ENCODE measurements around the gene ADGRL3.
A peak's percentile ranks its signal among the peaks of the same experiment; 100 is the strongest.
"Not testable (repeated sequence)": the region's sequence is repeated elsewhere in the genome, so short reads cannot be mapped to it uniquely, and the experiment has no call there.

ADGRL3 gene

GRCh38 chr4:61805979-61806378 lies 605.9 kb downstream of the ADGRL3 start:
- DNase-seq (ENCODE audit: low read depth, low spot score): peak; percentile 4

- no peak for DNase-seq (ENCODE audit: low read depth, low spot score)
Measured at GRCh38 chr4:61812171-61812570, 612.0 kb downstream of the ADGRL3 start.

- DNase-seq (ENCODE audit: low read depth, low spot score): no peak
Measured at GRCh38 chr4:61817071-61817470, 616.9 kb downstream of the ADGRL3 start.

- DNase-seq (ENCODE audit: low read depth, low spot score): no peak
Measured at GRCh38 chr4:61820136-61820535, 620.0 kb downstream of the ADGRL3 start.

- DNase-seq (ENCODE audit: low read depth, low spot score): no peak
Measured at GRCh38 chr4:61824454-61824853, 624.3 kb downstream of the ADGRL3 start.

- DNase-seq (ENCODE audit: low read depth, low spot score): no peak
Measured at GRCh38 chr4:61827907-61828391, 627.8 kb downstream of the ADGRL3 start.

GRCh38 chr4:61828960-61829359 lies 628.8 kb downstream of the ADGRL3 start:
- no peak for DNase-seq (ENCODE audit: low read depth, low spot score)

- DNase-seq (ENCODE audit: low read depth, low spot score): no peak
Measured at GRCh38 chr4:61831987-61832386, 631.9 kb downstream of the ADGRL3 start.

GRCh38 chr4:61837395-61837794 lies 637.3 kb downstream of the ADGRL3 start:
- no peak for DNase-seq (ENCODE audit: low read depth, low spot score)

- no peak for DNase-seq (ENCODE audit: low read depth, low spot score)
Measured at GRCh38 chr4:61838072-61838471, 637.9 kb downstream of the ADGRL3 start.

- no peak for DNase-seq (ENCODE audit: low read depth, low spot score)
Measured at GRCh38 chr4:61841714-61842113, 641.6 kb downstream of the ADGRL3 start.

GRCh38 chr4:61851126-61851525 lies 651.0 kb downstream of the ADGRL3 start:
- DNase-seq (ENCODE audit: low read depth, low spot score): no peak

- not testable (repeated sequence) for DNase-seq (ENCODE audit: low read depth, low spot score)
Measured at GRCh38 chr4:61852105-61852504, 652.0 kb downstream of the ADGRL3 start.

- no peak for DNase-seq (ENCODE audit: low read depth, low spot score)
Measured at GRCh38 chr4:61853041-61853440, 652.9 kb downstream of the ADGRL3 start.

- DNase-seq (ENCODE audit: low read depth, low spot score): no peak
Measured at GRCh38 chr4:61860376-61860775, 660.2 kb downstream of the ADGRL3 start.

- no peak for DNase-seq (ENCODE audit: low read depth, low spot score)
Measured at GRCh38 chr4:61864286-61864685, 664.2 kb downstream of the ADGRL3 start.

GRCh38 chr4:61866378-61867030 lies 666.4 kb downstream of the ADGRL3 start:
- DNase-seq (ENCODE audit: low read depth, low spot score): no peak

- no peak for DNase-seq (ENCODE audit: low read depth, low spot score)
Measured at GRCh38 chr4:61872983-61873382, 672.9 kb downstream of the ADGRL3 start.

- no peak for DNase-seq (ENCODE audit: low read depth, low spot score)
Measured at GRCh38 chr4:61877266-61877665, 677.1 kb downstream of the ADGRL3 start.

- DNase-seq (ENCODE audit: low read depth, low spot score): no peak
Measured at GRCh38 chr4:61877893-61878292, 677.8 kb downstream of the ADGRL3 start.

GRCh38 chr4:61882381-61882780 lies 682.3 kb downstream of the ADGRL3 start:
- no peak for DNase-seq (ENCODE audit: low read depth, low spot score)

GRCh38 chr4:61886131-61886530 lies 686.0 kb downstream of the ADGRL3 start:
- DNase-seq (ENCODE audit: low read depth, low spot score): no peak

- DNase-seq (ENCODE audit: low read depth, low spot score): no peak
Measured at GRCh38 chr4:61889117-61889516, 689.0 kb downstream of the ADGRL3 start.

GRCh38 chr4:61890321-61890720 lies 690.2 kb downstream of the ADGRL3 start:
- no peak for DNase-seq (ENCODE audit: low read depth, low spot score)

Measured in smooth muscle cell of the brain vasculature (primary cell).